Measurements from ENCODE around the gene COG2.
"Not testable (repeated sequence)": the region's sequence is repeated elsewhere in the genome, so short reads cannot be mapped to it uniquely, and the experiment has no call there.

The COG2 gene

GRCh38 chr1:230642263-230642959 lies at the start of gene COG2:
Gene COG2, plus strand, starts transcription at chr1:230642481. Its CDS starts 126 bp downstream, at chr1:230642607.
- DNase-seq = peak; percentile 96
- in situ Hi-C loops (cut with HindIII; ENCODE audit: low pct_ligation_motif_present, low pct_unique_long_range_greater_than_20kb, low sequenced_read_pairs) = no loop called here

- in situ Hi-C loops (cut with HindIII; ENCODE audit: low pct_ligation_motif_present, low pct_unique_long_range_greater_than_20kb, low sequenced_read_pairs) = no loop called here
- no peak for DNase-seq
Measured at GRCh38 chr1:230592848-230593414, 49.4 kb upstream of the COG2 start.

- in situ Hi-C loops (cut with HindIII; ENCODE audit: low pct_ligation_motif_present, low pct_unique_long_range_greater_than_20kb, low sequenced_read_pairs) = no loop called here
- DNase-seq = no peak
Measured at GRCh38 chr1:230594214-230594773, 48.0 kb upstream of the COG2 start.

DNA sequence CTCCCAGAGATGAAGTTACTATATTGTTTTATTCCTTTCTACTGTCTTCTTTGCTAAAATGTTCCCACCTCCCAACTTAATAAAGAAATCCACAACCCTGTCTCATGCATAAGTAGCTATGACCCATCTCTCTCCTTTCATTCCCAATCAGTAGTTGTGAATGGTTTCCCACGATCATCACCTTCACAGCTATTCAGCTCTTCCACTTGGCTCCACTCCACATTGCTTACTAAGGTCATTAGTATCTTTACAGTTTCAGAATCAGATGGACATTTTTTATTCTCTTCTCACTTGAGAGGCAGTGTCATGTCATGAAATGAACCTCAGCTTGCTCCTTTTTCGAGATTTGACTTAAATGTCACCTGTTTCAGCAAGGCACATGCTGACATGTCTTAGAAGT lies 47.1 kb upstream of the COG2 start:
- no peak for DNase-seq
- in situ Hi-C loops (cut with HindIII; ENCODE audit: low pct_ligation_motif_present, low pct_unique_long_range_greater_than_20kb, low sequenced_read_pairs) = no loop called here

- in situ Hi-C loops (cut with HindIII; ENCODE audit: low pct_ligation_motif_present, low pct_unique_long_range_greater_than_20kb, low sequenced_read_pairs) = no loop called here
- DNase-seq = no peak
Measured at GRCh38 chr1:230596306-230596705, 46.0 kb upstream of the COG2 start.

DNA sequence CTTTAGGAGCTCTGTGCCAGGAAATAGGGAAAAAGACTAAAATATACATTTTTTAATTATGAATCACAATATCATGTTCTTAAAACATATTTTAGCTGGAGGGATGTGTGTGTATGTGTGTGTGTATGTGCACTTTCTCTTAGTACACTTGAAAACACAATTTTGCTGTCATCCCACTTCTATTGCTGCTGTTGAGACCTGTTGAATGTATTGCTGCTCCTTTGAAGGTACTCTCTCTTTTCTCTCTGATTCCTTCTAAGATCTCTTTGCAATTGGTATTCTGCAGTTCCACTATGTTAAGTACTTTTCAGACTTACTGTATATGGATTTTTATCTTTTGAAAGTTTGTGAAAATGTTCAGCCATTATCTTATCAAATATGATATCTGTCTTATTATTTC lies 43.5 kb upstream of the COG2 start:
- no peak for DNase-seq
- in situ Hi-C loops (cut with HindIII; ENCODE audit: low pct_ligation_motif_present, low pct_unique_long_range_greater_than_20kb, low sequenced_read_pairs) = no loop called here

GRCh38 chr1:230599926-230600656 lies 42.2 kb upstream of the COG2 start:
- in situ Hi-C loops (cut with HindIII; ENCODE audit: low pct_ligation_motif_present, low pct_unique_long_range_greater_than_20kb, low sequenced_read_pairs) = no loop called here
- DNase-seq = no peak

GRCh38 chr1:230600657-230601400 lies 41.5 kb upstream of the COG2 start:
- in situ Hi-C loops (cut with HindIII; ENCODE audit: low pct_ligation_motif_present, low pct_unique_long_range_greater_than_20kb, low sequenced_read_pairs); DNase-seq: not testable (repeated sequence)

GRCh38 chr1:230609208-230609607 lies 33.1 kb upstream of the COG2 start:
- in situ Hi-C loops (cut with HindIII; ENCODE audit: low pct_ligation_motif_present, low pct_unique_long_range_greater_than_20kb, low sequenced_read_pairs) = no loop called here
- DNase-seq = no peak

DNA sequence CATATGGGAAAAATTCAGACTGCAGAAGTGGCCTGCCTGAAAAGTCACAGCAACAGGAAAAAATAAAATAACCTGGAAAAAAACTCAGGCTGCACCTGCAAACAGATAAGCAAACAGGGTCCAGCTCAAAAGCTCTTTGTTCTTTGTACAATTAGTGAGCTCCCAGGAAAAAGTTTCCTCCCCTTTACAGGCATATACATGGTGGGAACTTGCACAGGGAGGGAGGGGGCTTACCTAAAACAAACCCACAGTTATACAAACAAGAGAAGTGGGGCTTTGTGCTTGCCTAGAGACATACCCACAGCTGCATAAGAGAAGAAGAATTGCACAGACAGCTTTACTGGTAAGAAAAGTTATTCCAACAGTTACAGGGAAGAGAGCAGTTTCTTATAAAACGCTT lies 31.7 kb upstream of the COG2 start:
- in situ Hi-C loops (cut with HindIII; ENCODE audit: low pct_ligation_motif_present, low pct_unique_long_range_greater_than_20kb, low sequenced_read_pairs) = no loop called here

DNA sequence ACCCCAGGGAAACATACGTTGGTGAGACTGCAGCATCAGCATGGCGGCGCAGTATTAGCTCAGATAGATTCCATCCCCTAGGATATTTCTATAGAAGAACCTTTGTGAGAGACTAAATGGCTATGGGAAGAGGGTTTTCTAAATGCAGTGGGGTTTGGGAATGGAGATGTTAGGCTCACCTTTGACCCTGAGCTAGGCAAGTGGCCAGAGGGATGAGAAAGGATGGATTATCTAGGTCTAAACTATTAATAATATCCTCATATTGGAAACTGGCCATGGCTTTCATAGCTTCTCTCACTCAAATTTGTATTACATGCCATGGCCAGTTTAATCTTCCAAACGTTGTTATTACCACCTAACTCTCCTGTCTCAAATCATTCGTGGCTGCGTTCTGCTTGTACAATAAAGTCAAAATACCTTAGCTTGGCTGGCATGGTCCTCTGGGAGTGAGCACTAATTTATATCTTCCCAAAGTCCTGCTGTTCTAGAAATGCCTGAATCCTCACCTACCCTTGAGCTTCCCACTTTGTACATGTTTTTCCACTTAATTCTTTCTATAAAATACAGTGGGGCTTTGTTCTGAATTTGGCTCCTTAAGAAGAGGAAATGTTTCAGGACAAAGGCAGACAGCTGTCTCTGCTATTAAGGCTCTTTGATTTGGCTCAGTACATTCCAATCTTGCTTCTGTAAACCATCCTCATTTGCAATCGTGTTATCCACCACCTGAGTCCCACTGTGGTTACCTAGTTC lies 31.0 kb upstream of the COG2 start:
- in situ Hi-C loops (cut with HindIII; ENCODE audit: low pct_ligation_motif_present, low pct_unique_long_range_greater_than_20kb, low sequenced_read_pairs) = no loop called here
- DNase-seq = no peak

More for the DNA sequence above, 31.7 kb upstream of the COG2 start:
- no peak for DNase-seq

- no peak for DNase-seq
- in situ Hi-C loops (cut with HindIII; ENCODE audit: low pct_ligation_motif_present, low pct_unique_long_range_greater_than_20kb, low sequenced_read_pairs) = no loop called here
Measured at GRCh38 chr1:230611878-230612235, 30.4 kb upstream of the COG2 start.

DNA sequence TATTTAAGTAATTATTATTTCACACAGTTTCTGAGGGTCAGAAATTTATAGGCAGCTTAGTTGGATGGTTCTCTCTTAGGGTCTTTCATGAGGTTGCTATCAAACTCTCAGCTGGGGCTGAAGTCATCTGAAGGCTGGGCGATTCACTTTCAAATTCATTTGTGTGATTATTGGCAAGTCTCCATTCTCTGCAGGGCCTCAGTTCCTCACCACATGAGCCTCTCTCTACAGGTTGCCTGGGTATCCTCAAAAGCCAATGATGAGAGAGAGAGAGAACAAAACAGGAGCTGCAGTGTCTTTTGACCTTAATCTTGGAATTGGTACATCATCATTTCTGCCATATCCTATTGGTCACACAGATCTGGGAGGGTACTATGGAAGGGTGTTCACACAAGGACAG lies 29.6 kb upstream of the COG2 start:
- no peak for DNase-seq
- in situ Hi-C loops (cut with HindIII; ENCODE audit: low pct_ligation_motif_present, low pct_unique_long_range_greater_than_20kb, low sequenced_read_pairs) = no loop called here

DNA sequence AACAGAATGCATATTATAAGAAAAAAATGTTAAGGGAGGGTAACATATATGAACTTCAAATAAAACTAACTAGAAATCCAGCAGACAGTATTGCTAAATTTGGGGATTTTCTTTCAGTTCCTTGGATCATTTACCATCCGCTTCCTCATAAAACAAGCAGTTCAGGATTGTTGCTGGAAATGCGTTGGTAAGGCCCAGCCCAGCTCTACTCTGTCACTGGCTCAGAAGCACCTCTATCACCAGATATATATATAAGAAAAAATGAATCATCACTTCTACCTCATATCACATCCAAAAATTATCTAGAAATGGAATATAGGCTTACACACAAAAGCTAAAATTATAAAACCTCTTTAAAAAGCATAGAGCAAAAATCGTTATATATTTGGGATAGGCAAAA lies 28.2 kb upstream of the COG2 start:
- in situ Hi-C loops (cut with HindIII; ENCODE audit: low pct_ligation_motif_present, low pct_unique_long_range_greater_than_20kb, low sequenced_read_pairs) = no loop called here
- no peak for DNase-seq

DNA sequence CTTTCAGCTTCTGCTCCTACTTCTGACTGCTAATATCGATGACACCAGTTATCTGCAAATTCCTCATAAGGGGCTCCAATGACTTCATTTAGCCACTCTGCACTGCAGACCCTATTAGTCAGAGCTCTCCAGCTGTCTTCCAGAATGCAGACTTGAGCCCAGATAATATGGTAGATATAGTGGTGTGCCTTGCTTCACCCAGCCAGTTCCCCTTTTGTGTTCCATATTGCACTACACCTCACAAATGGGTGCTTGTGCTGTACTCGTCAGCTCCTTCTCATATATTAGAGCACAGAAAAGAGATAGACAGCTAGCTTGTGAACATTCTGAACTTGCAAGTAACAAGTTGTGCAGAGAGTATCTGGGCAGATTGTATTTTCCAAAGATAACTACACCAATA lies 23.7 kb upstream of the COG2 start:
- in situ Hi-C loops (cut with HindIII; ENCODE audit: low pct_ligation_motif_present, low pct_unique_long_range_greater_than_20kb, low sequenced_read_pairs) = no loop called here
- no peak for DNase-seq

GRCh38 chr1:230620649-230621323 lies 21.5 kb upstream of the COG2 start:
- DNase-seq = no peak
- in situ Hi-C loops (cut with HindIII; ENCODE audit: low pct_ligation_motif_present, low pct_unique_long_range_greater_than_20kb, low sequenced_read_pairs) = no loop called here

DNA sequence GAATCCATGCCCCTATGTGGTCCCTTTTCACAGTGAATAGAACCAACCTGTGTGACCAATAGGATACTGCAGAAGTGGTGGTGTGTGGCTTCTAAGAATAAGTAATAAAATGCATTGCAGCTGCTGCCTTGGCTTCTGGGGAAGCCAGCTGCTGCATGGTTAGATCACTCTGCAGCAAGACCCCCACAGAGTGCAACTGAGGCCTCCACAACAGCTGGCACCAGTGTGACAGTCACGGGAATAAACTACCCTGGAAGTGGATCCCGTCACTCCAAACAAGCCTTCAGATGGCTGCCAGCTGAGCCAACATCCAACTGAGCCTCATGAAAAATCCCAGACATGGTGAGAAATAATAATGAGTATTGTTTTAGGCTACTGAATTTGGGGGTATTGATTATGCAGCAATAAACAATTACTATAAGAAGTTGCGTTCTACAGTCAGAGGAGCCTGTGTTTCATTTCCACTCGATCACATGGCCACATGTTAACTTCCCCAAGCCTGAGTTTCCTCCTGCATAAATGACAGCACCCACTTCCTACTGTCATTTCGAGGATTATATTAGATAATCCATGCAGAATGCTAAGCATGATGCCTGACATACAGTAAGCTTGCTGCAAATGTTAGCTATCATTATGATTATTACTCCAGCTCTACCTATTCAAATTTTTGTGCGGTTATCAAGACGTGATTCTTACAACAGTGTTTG lies 20.8 kb upstream of the COG2 start:
- DNase-seq = no peak
- in situ Hi-C loops (cut with HindIII; ENCODE audit: low pct_ligation_motif_present, low pct_unique_long_range_greater_than_20kb, low sequenced_read_pairs) = no loop called here

Data from ACHN (cell line).